Measurements from ENCODE around the gene PRSS12.

The PRSS12 gene

DNA sequence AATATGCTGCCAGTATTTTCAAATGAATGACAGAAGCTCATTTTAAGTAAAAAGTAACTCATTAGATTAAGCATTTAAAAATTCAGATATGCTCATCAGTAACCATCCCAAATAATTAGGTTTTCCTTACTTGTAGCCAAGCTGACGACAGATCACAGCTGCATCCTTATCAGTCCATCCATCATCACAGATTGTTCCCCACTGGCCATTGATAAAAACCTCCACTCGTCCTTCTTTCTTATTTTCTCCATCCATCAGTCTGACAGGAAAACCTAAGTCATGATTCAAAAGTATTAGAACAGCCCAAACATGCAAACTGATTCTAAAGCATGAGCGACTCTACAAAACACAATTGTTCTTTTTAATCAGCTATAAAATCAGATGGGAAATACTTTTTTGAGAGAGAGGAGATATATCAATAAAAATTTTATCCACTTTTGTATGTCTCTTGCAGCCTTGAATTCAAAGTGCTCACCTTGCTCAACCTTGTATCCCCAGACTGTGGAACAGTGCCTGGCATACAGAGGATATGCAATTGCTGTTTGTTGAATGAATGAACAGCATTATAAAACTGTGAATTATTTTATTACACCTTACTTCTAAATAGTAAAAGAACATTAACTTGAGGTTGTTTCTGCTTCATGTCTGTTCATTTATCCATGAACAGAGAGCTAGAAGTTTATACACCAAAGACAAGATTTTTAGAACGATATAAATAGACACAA lies 44.3 kb downstream of the PRSS12 start:
- TF ChIP-seq POLR2AphosphoS5 (IDR thresholded peaks at IDR 0.05; ENCODE audit: low read depth, low read length) (no peak), SIN3A (IDR thresholded peaks at IDR 0.05; ENCODE audit: borderline replicate concordance, insufficient read depth, low read length) (no peak), FOXP2 (optimal IDR thresholded peaks at IDR 0.05; ENCODE audit: borderline replicate concordance, extremely low read depth, extremely low read length, insufficient read depth) (no peak), TAF1 (IDR thresholded peaks at IDR 0.05; ENCODE audit: borderline replicate concordance, insufficient read depth, low read length) (no peak)
- TF ChIP-seq, protein P1, sequence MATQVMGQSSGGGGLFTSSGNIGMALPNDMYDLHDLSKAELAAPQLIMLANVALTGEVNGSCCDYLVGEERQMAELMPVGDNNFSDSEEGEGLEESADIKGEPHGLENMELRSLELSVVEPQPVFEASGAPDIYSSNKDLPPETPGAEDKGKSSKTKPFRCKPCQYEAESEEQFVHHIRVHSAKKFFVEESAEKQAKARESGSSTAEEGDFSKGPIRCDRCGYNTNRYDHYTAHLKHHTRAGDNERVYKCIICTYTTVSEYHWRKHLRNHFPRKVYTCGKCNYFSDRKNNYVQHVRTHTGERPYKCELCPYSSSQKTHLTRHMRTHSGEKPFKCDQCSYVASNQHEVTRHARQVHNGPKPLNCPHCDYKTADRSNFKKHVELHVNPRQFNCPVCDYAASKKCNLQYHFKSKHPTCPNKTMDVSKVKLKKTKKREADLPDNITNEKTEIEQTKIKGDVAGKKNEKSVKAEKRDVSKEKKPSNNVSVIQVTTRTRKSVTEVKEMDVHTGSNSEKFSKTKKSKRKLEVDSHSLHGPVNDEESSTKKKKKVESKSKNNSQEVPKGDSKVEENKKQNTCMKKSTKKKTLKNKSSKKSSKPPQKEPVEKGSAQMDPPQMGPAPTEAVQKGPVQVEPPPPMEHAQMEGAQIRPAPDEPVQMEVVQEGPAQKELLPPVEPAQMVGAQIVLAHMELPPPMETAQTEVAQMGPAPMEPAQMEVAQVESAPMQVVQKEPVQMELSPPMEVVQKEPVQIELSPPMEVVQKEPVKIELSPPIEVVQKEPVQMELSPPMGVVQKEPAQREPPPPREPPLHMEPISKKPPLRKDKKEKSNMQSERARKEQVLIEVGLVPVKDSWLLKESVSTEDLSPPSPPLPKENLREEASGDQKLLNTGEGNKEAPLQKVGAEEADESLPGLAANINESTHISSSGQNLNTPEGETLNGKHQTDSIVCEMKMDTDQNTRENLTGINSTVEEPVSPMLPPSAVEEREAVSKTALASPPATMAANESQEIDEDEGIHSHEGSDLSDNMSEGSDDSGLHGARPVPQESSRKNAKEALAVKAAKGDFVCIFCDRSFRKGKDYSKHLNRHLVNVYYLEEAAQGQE (IDR thresholded peaks at IDR 0.05; ENCODE audit: insufficient read depth in 1 of 2, low read depth in 2 of 2, low read length in 2 of 2) = no peak

DNA sequence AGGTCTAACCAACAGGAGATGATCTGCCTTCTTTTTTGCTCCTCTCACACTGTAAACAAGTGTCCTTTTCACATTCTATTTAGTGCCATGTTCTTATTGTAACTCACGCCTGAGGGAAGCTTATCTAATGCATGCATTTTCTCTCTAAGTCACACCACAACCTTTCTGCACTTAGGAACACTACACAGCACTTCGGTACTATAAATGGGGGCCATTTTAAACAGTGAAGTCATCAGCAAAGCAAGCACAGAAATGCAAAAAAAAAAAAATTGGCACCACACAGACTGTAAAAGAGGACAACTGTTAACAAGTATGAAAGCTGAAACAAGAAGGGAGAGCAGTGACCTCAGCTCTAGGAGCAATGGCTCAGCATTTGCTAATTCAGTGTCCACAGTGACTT lies 45.2 kb downstream of the PRSS12 start:
- TF ChIP-seq TAF1 (IDR thresholded peaks at IDR 0.05; ENCODE audit: borderline replicate concordance, insufficient read depth, low read length) (no peak), FOXP2 (optimal IDR thresholded peaks at IDR 0.05; ENCODE audit: borderline replicate concordance, extremely low read depth, extremely low read length, insufficient read depth) (no peak), POLR2AphosphoS5 (IDR thresholded peaks at IDR 0.05; ENCODE audit: low read depth, low read length) (no peak), SIN3A (IDR thresholded peaks at IDR 0.05; ENCODE audit: borderline replicate concordance, insufficient read depth, low read length) (no peak)

DNA sequence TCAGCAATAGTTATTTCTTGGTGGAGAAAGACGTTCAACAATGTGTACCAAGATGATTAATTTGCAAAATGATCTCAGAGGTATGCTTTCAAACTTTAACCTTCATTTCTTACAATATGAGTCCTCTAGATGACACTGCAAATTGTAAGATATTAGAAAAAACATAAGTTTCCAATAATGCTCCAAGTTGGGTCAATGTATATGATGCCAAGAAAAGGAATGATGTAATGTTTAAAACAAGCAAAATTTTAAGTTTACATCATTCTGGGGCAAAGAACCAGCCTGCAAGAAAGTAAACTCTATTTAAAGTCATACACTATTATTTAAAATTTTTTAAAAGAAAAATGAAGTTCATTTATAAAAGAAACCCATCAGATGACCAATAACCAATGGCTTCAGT lies 56.1 kb downstream of the PRSS12 start:
- TF ChIP-seq SIN3A (IDR thresholded peaks at IDR 0.05; ENCODE audit: borderline replicate concordance, insufficient read depth, low read length) (no peak), FOXP2 (optimal IDR thresholded peaks at IDR 0.05; ENCODE audit: borderline replicate concordance, extremely low read depth, extremely low read length, insufficient read depth) (no peak), TAF1 (IDR thresholded peaks at IDR 0.05; ENCODE audit: borderline replicate concordance, insufficient read depth, low read length) (no peak), POLR2AphosphoS5 (IDR thresholded peaks at IDR 0.05; ENCODE audit: low read depth, low read length) (no peak)
- TF ChIP-seq, protein P1 (IDR thresholded peaks at IDR 0.05; ENCODE audit: insufficient read depth in 1 of 2, low read depth in 2 of 2, low read length in 2 of 2) = no peak

DNA sequence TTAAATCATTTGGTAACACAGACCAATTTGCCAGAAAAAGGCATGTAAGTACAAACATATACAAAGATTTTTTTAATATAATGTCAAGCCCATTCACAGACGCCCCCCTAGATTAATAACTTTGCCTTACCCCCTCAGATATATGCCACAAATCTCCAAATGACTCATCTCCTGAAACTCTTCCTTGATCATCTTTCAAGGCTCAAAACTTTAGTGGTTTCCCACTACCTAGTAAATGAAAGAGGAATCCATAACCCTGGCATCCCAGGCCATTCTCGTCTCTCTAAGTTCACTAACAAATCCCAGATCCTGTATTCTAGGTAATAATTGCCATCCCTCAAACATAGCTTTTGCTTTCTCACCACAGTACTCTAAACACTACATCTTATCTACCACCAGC lies 61.9 kb downstream of the PRSS12 start:
- TF ChIP-seq SIN3A (IDR thresholded peaks at IDR 0.05; ENCODE audit: borderline replicate concordance, insufficient read depth, low read length) = no peak
- TF ChIP-seq POLR2AphosphoS5 (IDR thresholded peaks at IDR 0.05; ENCODE audit: low read depth, low read length) = no peak
- TF ChIP-seq, protein P1 (IDR thresholded peaks at IDR 0.05; ENCODE audit: insufficient read depth in 1 of 2, low read depth in 2 of 2, low read length in 2 of 2) = no peak
- no peak for TF ChIP-seq TAF1 (IDR thresholded peaks at IDR 0.05; ENCODE audit: borderline replicate concordance, insufficient read depth, low read length)
- no peak for TF ChIP-seq FOXP2 (optimal IDR thresholded peaks at IDR 0.05; ENCODE audit: borderline replicate concordance, extremely low read depth, extremely low read length, insufficient read depth)

DNA sequence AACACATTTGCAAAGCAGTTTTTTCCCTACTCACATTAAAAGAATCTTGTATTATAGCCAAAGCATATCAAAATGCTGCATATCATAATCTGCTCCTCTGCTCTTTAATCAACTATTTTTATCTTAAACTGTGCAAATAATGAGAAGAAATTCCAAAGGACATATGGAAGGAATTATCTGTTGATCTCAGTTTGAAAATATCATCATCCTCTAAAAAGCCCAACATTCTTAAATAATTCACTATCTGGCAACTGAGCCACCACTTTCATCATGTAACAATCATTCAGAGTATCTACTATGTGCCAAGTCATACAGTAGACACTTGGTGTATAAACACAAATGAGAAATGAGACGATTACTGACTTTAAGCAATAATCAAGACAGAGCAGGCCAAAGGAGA lies 63.0 kb downstream of the PRSS12 start:
- TF ChIP-seq POLR2AphosphoS5 (IDR thresholded peaks at IDR 0.05; ENCODE audit: low read depth, low read length) = no peak

DNA sequence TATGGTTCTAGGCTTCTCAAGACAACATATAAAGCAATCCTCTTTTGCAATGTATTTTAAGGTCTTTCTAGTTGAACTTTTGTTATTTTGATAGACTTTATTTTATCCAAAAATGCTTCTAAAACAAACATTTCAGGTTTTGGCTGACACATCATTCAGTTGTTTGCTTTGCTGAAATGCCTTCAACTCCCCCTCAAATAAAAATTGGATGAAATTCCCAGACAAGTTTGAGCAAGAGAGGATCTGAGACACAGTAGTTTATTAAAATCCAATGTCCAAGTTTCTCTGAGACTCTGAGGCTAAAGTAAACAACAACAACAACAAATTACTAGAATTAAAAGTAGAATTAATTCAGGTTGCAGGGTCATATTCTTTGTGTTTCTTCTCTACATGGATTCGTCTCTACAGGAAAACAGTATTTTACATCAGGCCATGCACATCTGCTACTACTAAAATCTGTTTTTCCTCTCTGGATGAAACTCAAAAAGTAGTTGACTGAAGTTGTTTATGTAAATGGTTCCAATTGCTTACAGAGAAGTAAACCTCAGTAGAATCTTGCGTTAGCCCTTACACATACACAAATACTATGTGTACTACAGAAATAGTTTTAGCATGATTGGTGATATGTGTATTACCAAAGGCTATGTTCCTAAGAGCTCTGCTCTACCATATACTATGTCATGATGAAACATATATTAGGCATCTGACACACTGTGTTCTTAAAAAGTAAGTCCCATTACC lies 64.9 kb downstream of the PRSS12 start:
- TF ChIP-seq POLR2AphosphoS5 (IDR thresholded peaks at IDR 0.05; ENCODE audit: low read depth, low read length) (no peak), TAF1 (IDR thresholded peaks at IDR 0.05; ENCODE audit: borderline replicate concordance, insufficient read depth, low read length) (no peak), FOXP2 (optimal IDR thresholded peaks at IDR 0.05; ENCODE audit: borderline replicate concordance, extremely low read depth, extremely low read length, insufficient read depth) (no peak), SIN3A (IDR thresholded peaks at IDR 0.05; ENCODE audit: borderline replicate concordance, insufficient read depth, low read length) (no peak)
- TF ChIP-seq, protein P1 (IDR thresholded peaks at IDR 0.05; ENCODE audit: insufficient read depth in 1 of 2, low read depth in 2 of 2, low read length in 2 of 2) = no peak
